T-helper 2 cell (primary cell): ENCODE results near the gene AREG.

Experiments used
- DNase-seq, 5 experiments: peaks; one replicate each; pipeline versions ENCODE4 v3.0.0 to v3.0.0-alpha.2; 2012 to 2022

AREG gene

GRCh38 chr4:74433043-74433442 lies 11.9 kb upstream of the AREG start:
- DNase-seq = no peak

- DNase-seq = peak in 1 of 5 experiments; percentile 4
Observed at GRCh38 chr4:74433541-74434172, 11.3 kb upstream of the AREG start.

GRCh38 chr4:74435296-74435695 lies 9.6 kb upstream of the AREG start:
- DNase-seq = no peak

- DNase-seq = no peak
Observed at GRCh38 chr4:74437866-74438265, 7.1 kb upstream of the AREG start.

GRCh38 chr4:74438661-74439060 lies 6.3 kb upstream of the AREG start:
- no peak for DNase-seq

GRCh38 chr4:74439952-74440351 lies 5.0 kb upstream of the AREG start:
- DNase-seq = no peak

- DNase-seq = peak in 1 of 5 experiments; percentile 3
Observed at GRCh38 chr4:74440356-74440755, 4.6 kb upstream of the AREG start.

- DNase-seq = no peak
Observed at GRCh38 chr4:74441744-74442143, 3.2 kb upstream of the AREG start.

- DNase-seq = no peak
Observed at GRCh38 chr4:74446193-74446868, 1.4 kb downstream of the AREG start.

GRCh38 chr4:74446896-74447295 lies 2.0 kb downstream of the AREG start:
- no peak for DNase-seq

GRCh38 chr4:74447636-74448233 lies 2.8 kb downstream of the AREG start:
- no peak for DNase-seq

GRCh38 chr4:74449571-74450297 lies 4.8 kb downstream of the AREG start:
- no peak for DNase-seq

- DNase-seq = no peak
Observed at GRCh38 chr4:74450298-74450683, 5.4 kb downstream of the AREG start.

- no peak for DNase-seq
Observed at GRCh38 chr4:74451214-74451661, 6.3 kb downstream of the AREG start.

GRCh38 chr4:74453037-74453635 lies 8.2 kb downstream of the AREG start:
- DNase-seq = no peak

GRCh38 chr4:74453829-74454742 lies 9.2 kb downstream of the AREG start:
- no peak for DNase-seq

GRCh38 chr4:74455361-74456055 lies 10.6 kb downstream of the AREG start:
- DNase-seq = no peak

- DNase-seq = no peak
Observed at GRCh38 chr4:74456056-74456744, 11.3 kb downstream of the AREG start.

- DNase-seq = no peak
Observed at GRCh38 chr4:74456849-74457395, 12.0 kb downstream of the AREG start.

- no peak for DNase-seq
Observed at GRCh38 chr4:74460833-74461232, 15.9 kb downstream of the AREG start.
